ENCODE measurements around the gene SSX2IP. TPM values are rescaled to one million over a fixed set of nuclear protein-coding genes. Genes with fewer than 3 reads are reported as not detected.
A peak's percentile ranks its signal among the peaks of the same experiment; 100 is the strongest.
"Not testable (repeated sequence)": the region's sequence is repeated elsewhere in the genome, so short reads cannot be mapped to it uniquely, and the experiment has no call there.

The SSX2IP gene, protein sequence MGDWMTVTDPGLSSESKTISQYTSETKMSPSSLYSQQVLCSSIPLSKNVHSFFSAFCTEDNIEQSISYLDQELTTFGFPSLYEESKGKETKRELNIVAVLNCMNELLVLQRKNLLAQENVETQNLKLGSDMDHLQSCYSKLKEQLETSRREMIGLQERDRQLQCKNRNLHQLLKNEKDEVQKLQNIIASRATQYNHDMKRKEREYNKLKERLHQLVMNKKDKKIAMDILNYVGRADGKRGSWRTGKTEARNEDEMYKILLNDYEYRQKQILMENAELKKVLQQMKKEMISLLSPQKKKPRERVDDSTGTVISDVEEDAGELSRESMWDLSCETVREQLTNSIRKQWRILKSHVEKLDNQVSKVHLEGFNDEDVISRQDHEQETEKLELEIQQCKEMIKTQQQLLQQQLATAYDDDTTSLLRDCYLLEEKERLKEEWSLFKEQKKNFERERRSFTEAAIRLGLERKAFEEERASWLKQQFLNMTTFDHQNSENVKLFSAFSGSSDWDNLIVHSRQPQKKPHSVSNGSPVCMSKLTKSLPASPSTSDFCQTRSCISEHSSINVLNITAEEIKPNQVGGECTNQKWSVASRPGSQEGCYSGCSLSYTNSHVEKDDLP
- total RNA-seq (18.5 TPM), polyA plus RNA-seq (ENCODE audit: insufficient read depth in 1 of 8, insufficient read length in 8 of 8, low replicate concordance in 1 of 8) (10 to 100 TPM; 14.4 to 19.3 (median 16.5) TPM)
- long read RNA-seq, donor 1, full-length matches to known transcripts: 1 of 1 reads
- long read RNA-seq, donor 1, partial matches to known transcripts: 0 of 1 reads
- long read RNA-seq, donor 1, other reads (novel, unspliced or antisense): 0 of 1 reads
- long read RNA-seq, donor 2: 0 reads
- long read RNA-seq, donor 3, partial matches to known transcripts: 0 of 1 reads
- long read RNA-seq, donor 3, other reads (novel, unspliced or antisense): 0 of 1 reads
- long read RNA-seq, donor 4: 0 reads
- long read RNA-seq, donor 5, full-length matches to known transcripts: 3 of 8 reads
- long read RNA-seq, donor 5, partial matches to known transcripts: 5 of 8 reads
- long read RNA-seq, donor 5, other reads (novel, unspliced or antisense): 0 of 8 reads
- long read RNA-seq, donor 6, full-length matches to known transcripts: 2 of 2 reads
- long read RNA-seq, donor 6, partial matches to known transcripts: 0 of 2 reads
- long read RNA-seq, donor 6, other reads (novel, unspliced or antisense): 0 of 2 reads
- long read RNA-seq, donor 7, full-length matches to known transcripts: 3 of 3 reads
- long read RNA-seq, donor 7, partial matches to known transcripts: 0 of 3 reads
- long read RNA-seq, donor 7, other reads (novel, unspliced or antisense): 0 of 3 reads
- long read RNA-seq, donor 8, full-length matches to known transcripts: 2 of 2 reads
- long read RNA-seq, donor 8, partial matches to known transcripts: 0 of 2 reads
- long read RNA-seq, donor 8, other reads (novel, unspliced or antisense): 0 of 2 reads
- long read RNA-seq, donor 9, partial matches to known transcripts: 5 of 5 reads
- long read RNA-seq, donor 9, other reads (novel, unspliced or antisense): 0 of 5 reads
- long read RNA-seq, donor 10: 0 reads
- long read RNA-seq, donor 11: 0 reads

DNA sequence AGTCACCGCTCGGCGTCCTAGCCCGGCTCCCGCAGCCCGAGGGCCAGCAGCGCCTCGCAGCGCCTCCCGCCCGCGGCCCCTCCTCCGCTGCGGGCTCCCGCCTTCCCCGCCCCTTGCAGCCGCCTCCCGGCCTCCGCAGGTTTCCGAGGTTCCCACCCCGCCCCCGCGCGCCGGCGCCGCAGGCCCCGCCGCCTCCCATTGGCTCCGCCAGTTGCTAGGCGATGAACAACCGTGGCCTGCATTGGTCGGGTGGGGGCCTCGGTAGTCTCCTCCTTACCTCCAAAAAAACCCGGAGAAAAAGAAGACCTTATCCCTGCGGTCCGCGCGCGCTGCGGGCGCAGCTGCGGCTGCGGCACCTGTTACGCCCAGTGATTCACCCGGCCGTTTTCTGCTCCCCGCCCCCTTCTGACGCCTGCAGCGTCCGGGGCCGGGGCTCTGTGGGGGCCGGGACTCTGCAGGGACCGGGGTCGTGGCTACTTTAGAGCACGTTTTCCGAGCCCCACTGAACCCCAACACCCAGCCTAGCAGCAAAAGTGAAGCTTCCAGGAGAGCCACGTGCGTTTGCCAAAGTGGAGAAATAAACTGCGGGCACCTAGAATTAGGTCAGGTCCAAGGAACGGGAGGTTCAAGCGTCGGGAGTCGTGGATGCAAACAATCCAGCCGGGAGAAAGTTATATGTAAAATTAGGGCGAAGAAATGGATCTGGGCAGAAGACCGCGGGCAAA, at the start of gene SSX2IP:
TSS of gene SSX2IP (minus strand) at position 65 of the 725 bp plus-strand sequence. CDS start 19,242 bp downstream, outside the sequence.
- Histone ChIP-seq H3K36me3 (ENCODE audit: control insufficient read depth, insufficient read depth, low read length) (no peaks in the 10 kb centered on the region), H3K9me3 (replicated peaks; ENCODE audit: control insufficient read depth, low read depth, low read length) (no peaks in the 10 kb centered on the region), H3K4me3 (ENCODE audit: low read length) (peak within 1 kb of the TSS; percentile 83), H3K27ac (ENCODE audit: low read length) (peak within 1 kb of the TSS; percentile 88), H3K4me1 (ENCODE audit: control insufficient read depth, insufficient read depth, low read length) (peaks cover 9% of the 10 kb centered on the region), H3K27me3 (ENCODE audit: control insufficient read depth, insufficient read depth, low read length) (no peaks in the 10 kb centered on the region)
- WGBS (ENCODE audit: insufficient coverage): under 1% methylated on average over 68 of the region's 68 CpGs
- peak; percentile 98 for DNase-seq

GRCh38 chr1:84738237-84738636, 48.0 kb upstream of the SSX2IP start:
- H3K27ac ChIP-seq (ENCODE audit: low read length): no peak overlapping the region
- no peaks in the 10 kb centered on the region for H3K27me3 ChIP-seq (ENCODE audit: control insufficient read depth, insufficient read depth, low read length)
- WGBS (ENCODE audit: insufficient coverage): 92% methylated on average over 11 of the region's 13 CpGs
- no peaks in the 10 kb centered on the region for H3K9me3 ChIP-seq (replicated peaks; ENCODE audit: control insufficient read depth, low read depth, low read length)
- H3K4me3 ChIP-seq (ENCODE audit: low read length): no peak overlapping the region
- H3K4me1 ChIP-seq (ENCODE audit: control insufficient read depth, insufficient read depth, low read length): no peaks in the 10 kb centered on the region
- no peaks in the 10 kb centered on the region for H3K36me3 ChIP-seq (ENCODE audit: control insufficient read depth, insufficient read depth, low read length)
- no peak for DNase-seq

DNA sequence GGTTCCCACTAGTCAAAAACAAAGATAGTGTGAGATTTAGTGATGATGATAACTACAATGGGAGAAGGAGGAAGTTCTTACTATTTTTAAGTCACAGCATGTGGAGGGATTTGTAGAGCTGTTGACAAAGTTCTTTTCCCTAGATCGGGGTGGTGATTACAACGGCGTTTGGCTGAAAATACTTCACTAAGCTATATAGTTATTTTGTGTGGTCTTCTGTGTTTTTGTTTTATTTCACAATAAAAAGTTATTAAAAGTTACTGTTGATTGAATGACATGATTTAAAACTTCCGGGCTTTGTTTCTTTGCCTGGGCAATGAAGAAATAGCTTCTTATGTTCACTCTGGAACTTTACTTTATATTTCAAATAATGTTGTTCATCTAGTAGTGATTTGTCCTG, 47.3 kb upstream of the SSX2IP start:
- DNase-seq: no peak
- H3K9me3 ChIP-seq (replicated peaks; ENCODE audit: control insufficient read depth, low read depth, low read length): no peaks in the 10 kb centered on the region
- no peaks in the 10 kb centered on the region for H3K27me3 ChIP-seq (ENCODE audit: control insufficient read depth, insufficient read depth, low read length)
- H3K4me1 ChIP-seq (ENCODE audit: control insufficient read depth, insufficient read depth, low read length): no peaks in the 10 kb centered on the region
- no peak overlapping the region for H3K27ac ChIP-seq (ENCODE audit: low read length)
- no CpG with 5 or more reads among the region's 4 CpGs for WGBS (ENCODE audit: insufficient coverage)
- H3K4me3 ChIP-seq (ENCODE audit: low read length): no peak overlapping the region
- H3K36me3 ChIP-seq (ENCODE audit: control insufficient read depth, insufficient read depth, low read length): no peaks in the 10 kb centered on the region

DNA sequence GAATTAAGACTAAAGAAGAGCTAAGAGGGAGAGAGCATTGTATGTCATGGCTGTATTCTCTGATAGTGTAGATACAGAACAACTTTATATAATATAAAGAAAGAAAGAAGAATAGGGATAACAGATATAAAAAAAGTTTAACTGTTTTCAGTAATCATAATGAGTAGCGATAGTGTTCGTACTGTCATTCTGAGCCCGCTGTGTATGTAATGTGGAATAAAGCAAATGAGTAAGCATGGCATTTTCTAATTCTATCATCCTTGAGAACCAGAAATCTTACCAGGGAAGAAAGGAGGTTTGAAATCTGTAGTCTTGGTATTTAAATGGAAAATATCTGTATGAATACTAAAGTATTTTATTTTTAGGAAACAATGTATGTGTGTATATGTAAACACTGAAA, 46.7 kb upstream of the SSX2IP start:
- no CpG with 5 or more reads among the region's 3 CpGs for WGBS (ENCODE audit: insufficient coverage)
- Histone ChIP-seq H3K27ac (ENCODE audit: low read length) (no peak overlapping the region), H3K36me3 (ENCODE audit: control insufficient read depth, insufficient read depth, low read length) (no peaks in the 10 kb centered on the region), H3K27me3 (ENCODE audit: control insufficient read depth, insufficient read depth, low read length) (no peaks in the 10 kb centered on the region), H3K4me1 (ENCODE audit: control insufficient read depth, insufficient read depth, low read length) (no peaks in the 10 kb centered on the region), H3K4me3 (ENCODE audit: low read length) (no peak overlapping the region), H3K9me3 (replicated peaks; ENCODE audit: control insufficient read depth, low read depth, low read length) (no peaks in the 10 kb centered on the region)
- DNase-seq: no peak

GRCh38 chr1:84736445-84736844, 46.2 kb upstream of the SSX2IP start:
- no peaks in the 10 kb centered on the region for H3K27me3 ChIP-seq (ENCODE audit: control insufficient read depth, insufficient read depth, low read length)
- H3K36me3 ChIP-seq (ENCODE audit: control insufficient read depth, insufficient read depth, low read length): no peaks in the 10 kb centered on the region
- no peak for DNase-seq
- no peak overlapping the region for H3K4me3 ChIP-seq (ENCODE audit: low read length)
- no peaks in the 10 kb centered on the region for H3K9me3 ChIP-seq (replicated peaks; ENCODE audit: control insufficient read depth, low read depth, low read length)
- H3K27ac ChIP-seq (ENCODE audit: low read length): no peak overlapping the region
- no peaks in the 10 kb centered on the region for H3K4me1 ChIP-seq (ENCODE audit: control insufficient read depth, insufficient read depth, low read length)

- WGBS (ENCODE audit: insufficient coverage): no CpG with 5 or more reads among the region's 1 CpG
- DNase-seq: no peak
- Histone ChIP-seq H3K36me3 (ENCODE audit: control insufficient read depth, insufficient read depth, low read length) (no peaks in the 10 kb centered on the region), H3K27ac (ENCODE audit: low read length) (no peak overlapping the region), H3K4me1 (ENCODE audit: control insufficient read depth, insufficient read depth, low read length) (no peaks in the 10 kb centered on the region), H3K27me3 (ENCODE audit: control insufficient read depth, insufficient read depth, low read length) (no peaks in the 10 kb centered on the region), H3K4me3 (ENCODE audit: low read length) (no peak overlapping the region), H3K9me3 (replicated peaks; ENCODE audit: control insufficient read depth, low read depth, low read length) (no peaks in the 10 kb centered on the region)
Measured at GRCh38 chr1:84735483-84735882, 45.2 kb upstream of the SSX2IP start.

GRCh38 chr1:84732520-84732919, 42.3 kb upstream of the SSX2IP start:
- Histone ChIP-seq H3K36me3 (ENCODE audit: control insufficient read depth, insufficient read depth, low read length) (no peaks in the 10 kb centered on the region), H3K27me3 (ENCODE audit: control insufficient read depth, insufficient read depth, low read length) (no peaks in the 10 kb centered on the region), H3K9me3 (replicated peaks; ENCODE audit: control insufficient read depth, low read depth, low read length) (no peaks in the 10 kb centered on the region), H3K4me1 (ENCODE audit: control insufficient read depth, insufficient read depth, low read length) (no peaks in the 10 kb centered on the region), H3K4me3 (ENCODE audit: low read length) (no peak overlapping the region), H3K27ac (ENCODE audit: low read length) (no peak overlapping the region)
- no peak for DNase-seq
- WGBS (ENCODE audit: insufficient coverage): no CpG with 5 or more reads among the region's 2 CpGs

DNA sequence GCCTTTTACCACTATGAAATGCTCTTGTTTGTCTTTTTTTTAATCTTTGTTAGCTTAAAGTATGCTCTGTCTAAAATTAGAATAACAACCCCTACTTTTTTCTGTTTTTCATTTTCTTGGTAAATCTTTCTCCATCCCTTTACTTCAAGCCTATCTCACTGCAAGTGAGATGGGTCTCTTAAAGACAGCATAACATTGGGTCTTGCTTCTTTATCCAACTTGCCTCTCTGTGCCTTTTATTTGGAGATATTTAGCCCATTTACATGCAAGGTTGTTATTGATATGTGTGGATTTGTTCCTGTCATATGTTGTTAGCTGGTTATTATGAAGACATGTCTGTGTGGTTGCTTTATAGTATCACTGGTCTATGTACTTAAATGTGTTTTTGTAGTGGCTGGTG, 41.3 kb upstream of the SSX2IP start:
- peaks cover 2% of the 10 kb centered on the region for H3K4me1 ChIP-seq (ENCODE audit: control insufficient read depth, insufficient read depth, low read length)
- DNase-seq: no peak
- H3K27me3 ChIP-seq (ENCODE audit: control insufficient read depth, insufficient read depth, low read length): no peaks in the 10 kb centered on the region
- H3K27ac ChIP-seq (ENCODE audit: low read length): no peak overlapping the region
- H3K36me3 ChIP-seq (ENCODE audit: control insufficient read depth, insufficient read depth, low read length): no peaks in the 10 kb centered on the region
- no peak overlapping the region for H3K4me3 ChIP-seq (ENCODE audit: low read length)
- H3K9me3 ChIP-seq (replicated peaks; ENCODE audit: control insufficient read depth, low read depth, low read length): no peaks in the 10 kb centered on the region

GRCh38 chr1:84727711-84728110, 37.5 kb upstream of the SSX2IP start:
- WGBS (ENCODE audit: insufficient coverage): no CpG with 5 or more reads among the region's 1 CpG
- not testable (repeated sequence) for H3K4me3 ChIP-seq (ENCODE audit: low read length); H3K36me3 ChIP-seq (ENCODE audit: control insufficient read depth, insufficient read depth, low read length); H3K9me3 ChIP-seq (replicated peaks; ENCODE audit: control insufficient read depth, low read depth, low read length); H3K4me1 ChIP-seq (ENCODE audit: control insufficient read depth, insufficient read depth, low read length); H3K27me3 ChIP-seq (ENCODE audit: control insufficient read depth, insufficient read depth, low read length)
- H3K27ac ChIP-seq (ENCODE audit: low read length): peak overlapping the region; percentile 31
- peak; percentile 70 for DNase-seq
